ENCODE measurements around the gene SHROOM3.

SHROOM3 gene

DNA sequence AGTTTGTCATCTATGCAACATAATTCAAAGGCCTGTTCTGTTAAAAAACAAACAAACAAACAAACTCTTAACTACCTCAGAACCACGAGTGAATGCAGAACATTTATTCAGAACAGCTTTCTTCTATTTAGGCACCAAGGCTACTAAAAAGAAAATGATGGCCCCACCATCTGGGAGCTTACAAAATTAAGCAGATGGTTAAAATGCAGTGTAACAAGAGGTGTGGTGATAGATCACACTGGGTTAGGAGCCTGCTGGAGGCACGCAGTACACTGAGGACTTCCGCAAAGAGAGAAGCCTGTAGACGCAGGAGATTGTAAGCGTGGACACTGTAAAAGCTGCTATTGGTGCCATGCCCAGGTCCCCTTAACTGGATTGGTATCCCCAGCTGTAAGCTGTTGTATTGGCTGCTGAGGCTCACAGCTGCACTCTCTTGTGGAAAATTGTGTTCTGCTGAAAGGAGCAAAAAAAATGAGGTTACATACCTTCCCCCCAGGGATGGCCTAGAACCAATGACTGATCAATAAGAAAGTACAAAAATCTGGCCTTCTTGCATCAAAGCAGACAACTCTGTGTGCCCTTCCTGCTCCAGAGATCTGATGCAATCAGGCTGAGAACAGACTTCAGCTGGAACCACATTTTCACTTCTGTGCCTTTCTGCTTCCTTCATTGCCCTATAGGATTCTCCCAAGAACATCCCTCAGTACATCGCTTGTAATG, 60.0 kb downstream of the SHROOM3 start:
- DNase-seq: no peak

DNA sequence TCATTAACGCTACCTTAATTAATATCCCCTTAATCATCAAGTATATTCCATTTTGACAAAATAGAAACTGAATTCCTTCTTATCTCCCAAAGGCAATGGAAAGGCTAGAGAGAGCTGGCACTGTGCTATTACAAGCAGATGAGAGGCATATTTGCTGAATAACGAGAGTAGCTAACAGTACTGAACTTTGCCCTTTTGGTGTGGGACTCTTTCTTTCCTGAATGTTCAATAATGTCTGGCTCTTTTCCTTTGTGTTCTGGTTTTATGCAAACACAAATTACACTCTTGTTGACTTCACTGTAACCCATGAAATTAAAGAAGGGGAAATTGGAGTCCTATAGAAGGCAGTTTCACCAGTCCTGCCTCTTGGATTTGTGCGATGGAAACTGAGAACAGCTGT, 63.5 kb downstream of the SHROOM3 start:
- DNase-seq: no peak

DNA sequence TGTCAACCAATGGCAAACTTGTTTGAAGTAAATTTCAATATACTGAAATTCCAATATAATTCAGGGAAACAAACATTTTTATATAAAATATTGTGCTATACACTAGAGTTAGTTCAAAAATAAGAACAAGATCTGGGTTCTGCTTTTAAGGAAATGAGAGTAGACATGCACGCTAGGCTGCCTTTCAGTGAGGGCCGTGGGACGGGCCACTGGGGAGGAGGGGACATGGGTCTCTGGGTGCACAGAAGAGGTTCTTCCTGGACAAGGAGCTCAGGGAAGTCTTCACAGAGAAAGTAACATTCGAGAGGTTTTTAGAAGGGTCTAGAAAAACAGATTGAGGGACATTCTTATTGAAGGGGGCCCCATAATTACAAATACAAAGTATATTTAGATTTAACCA, 64.4 kb downstream of the SHROOM3 start:
- no peak for DNase-seq

DNA sequence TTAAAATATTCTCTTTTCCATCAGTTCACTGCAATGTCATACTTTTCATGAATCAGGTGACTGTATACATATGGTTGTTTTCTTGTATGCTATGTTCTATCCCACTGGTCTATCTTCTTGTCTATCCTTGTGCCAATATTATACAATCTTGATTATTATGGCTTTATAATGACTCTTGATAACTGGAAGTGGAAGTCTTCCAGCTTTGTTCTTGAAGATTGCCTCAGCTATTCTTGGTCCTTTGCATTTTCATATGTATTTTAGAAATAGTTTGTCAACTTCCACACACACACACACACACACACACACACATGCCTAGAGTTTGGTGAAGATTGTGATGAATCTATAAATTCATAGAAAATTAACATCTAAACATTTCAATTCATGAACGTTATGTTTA, 67.9 kb downstream of the SHROOM3 start:
- no peak for DNase-seq

DNA sequence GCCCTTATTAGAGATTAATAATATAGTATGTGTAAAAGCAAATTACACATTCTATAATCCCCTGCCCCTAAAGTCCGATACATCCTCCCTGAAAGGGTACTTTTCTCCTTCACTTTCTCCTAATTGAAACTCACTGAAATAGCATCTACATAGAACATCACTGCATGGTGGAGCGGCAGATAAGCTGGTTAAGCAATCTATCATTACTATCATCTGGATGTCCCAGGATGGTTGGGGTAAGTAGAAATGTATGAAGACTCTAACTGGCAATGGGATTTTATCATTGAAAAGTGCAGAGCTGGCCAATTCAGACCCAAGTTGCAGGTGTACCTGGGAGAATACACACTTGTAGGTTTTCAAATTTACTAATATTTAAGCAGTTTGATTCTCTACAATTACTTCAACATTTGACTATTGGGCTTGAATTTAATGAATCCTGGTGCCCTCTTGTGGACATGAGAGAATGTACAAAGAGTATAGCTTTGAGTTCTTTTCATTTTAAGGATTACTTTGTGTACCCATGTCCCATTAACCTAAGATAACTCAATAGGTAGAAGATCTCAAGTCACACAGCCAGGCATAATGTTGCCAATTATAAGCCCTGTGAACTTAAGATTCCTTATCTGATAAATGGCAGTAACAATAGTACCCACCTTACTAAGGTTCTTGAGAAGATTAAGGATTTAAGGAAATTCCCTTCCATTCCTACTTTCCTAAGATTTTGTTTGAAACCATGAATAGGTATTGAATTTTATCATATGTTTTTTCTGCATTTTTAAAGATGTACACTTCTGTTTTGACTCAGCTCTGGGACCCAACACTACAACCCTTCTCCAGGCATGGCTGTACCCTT, 69.8 kb downstream of the SHROOM3 start:
- DNase-seq: no peak

DNA sequence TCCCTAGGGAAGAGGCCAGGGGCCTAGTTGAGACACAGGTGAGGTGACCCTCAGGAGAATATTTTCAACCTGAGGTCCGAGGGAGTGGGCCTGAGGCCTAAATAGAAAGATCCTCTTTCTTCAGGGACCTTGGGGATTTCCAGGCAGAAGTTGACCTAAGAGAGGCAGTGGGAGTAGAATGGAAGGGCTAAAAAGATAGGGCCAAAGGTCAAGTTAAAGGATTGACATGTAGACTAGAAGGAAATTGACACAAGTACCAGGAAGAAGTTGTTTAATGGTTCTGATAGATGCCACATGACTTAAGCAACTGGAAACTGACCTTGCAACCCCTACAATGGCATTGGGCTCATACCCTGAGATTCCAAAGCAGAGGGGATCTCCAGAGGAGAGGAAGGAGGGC, 76.9 kb downstream of the SHROOM3 start:
- DNase-seq: no peak

DNA sequence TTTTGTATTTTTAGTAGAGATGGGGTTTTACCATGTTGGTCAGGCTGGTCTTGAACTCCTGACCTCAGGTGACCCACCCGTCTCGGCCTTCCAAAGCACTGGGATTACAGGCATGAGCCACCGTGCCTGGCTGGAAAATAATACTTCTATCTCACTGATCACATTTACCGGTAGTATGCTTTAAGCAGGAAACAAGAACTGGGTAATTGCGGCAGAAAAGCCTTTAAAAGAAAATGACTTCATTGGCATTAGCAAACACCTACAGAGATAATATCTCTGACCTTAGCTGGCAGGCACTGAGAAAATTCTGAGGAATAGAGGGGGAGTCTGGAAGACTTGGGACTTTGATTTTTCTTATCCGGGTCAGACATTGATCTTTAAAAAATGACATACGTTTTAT, 78.5 kb downstream of the SHROOM3 start:
- no peak for DNase-seq

DNA sequence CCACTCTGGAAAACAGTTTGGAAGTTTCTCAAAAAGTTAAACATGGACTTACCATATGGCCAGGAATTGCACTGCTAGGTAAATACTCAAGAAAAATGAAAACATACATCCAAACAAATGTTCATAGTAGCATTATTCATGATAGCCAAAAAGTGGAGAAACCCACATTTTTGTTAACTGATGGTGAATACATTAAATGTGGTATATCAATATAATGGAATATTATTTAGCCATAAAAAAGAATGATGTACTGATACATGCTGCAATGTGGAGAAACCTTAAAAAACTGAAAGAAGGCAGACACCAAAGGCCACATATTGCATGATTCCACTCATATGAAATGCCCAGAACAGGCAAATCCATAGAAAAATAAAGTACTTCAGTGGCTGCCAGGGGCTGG, 79.1 kb downstream of the SHROOM3 start:
- DNase-seq: no peak

DNA sequence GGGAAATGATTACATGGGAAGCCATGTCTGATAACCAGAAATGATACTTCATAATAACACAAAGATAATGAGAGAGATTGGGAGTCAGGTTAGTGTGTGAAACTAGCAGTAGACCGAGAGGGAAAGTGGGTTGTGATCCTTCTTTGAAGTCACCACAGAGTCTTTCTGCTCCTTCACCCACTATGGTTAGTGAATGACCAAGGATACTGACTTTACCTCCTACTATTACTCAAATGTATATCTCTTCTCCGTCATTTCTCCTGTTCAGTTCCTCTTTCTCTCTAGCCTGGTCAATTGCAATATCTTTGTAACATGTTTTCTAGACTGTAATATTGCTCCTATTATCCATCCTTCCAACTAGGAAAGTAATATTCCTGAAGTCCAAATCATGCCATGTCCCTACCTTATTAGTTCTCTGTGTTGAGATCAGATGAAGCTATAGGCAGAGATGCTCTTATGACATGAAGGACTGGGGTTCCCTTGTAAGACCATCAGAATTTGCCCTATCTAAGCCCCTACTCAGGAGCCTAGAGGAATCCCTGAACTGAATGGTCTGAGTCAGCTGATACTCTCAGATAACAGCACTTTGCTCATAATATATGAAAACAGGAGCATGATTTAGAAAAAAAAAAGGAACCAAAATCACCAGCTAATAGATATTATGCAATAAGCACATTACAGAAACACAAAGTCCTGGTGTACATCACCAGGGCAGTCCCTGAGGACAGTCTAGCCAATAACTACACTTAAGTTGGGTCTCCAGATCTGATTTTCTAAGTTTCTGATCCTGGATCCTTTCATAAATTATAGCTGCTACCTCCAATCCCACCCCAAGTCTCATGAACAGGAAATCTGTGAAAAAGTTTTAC, 81.2 kb downstream of the SHROOM3 start:
- no peak for DNase-seq

DNA sequence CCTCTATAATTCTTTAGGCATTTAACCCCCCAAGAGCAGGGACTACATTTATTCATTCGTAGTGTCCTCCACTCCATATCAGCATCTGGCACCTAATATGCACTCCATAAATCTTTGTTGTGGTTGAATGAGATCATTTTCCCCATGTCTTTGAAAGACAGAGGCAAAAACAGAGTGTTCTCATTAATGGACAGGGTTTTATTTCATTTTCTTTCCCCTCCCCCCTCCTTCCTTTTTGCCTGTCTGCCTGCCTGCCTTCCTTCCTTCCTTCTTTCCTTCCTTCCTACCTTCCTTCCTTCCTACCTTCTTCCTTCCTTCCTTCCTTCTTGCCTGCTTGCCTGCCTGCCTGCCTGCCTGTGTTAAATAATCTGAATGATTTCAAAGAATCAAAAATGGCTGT, 83.2 kb downstream of the SHROOM3 start:
- DNase-seq: no peak

DNA sequence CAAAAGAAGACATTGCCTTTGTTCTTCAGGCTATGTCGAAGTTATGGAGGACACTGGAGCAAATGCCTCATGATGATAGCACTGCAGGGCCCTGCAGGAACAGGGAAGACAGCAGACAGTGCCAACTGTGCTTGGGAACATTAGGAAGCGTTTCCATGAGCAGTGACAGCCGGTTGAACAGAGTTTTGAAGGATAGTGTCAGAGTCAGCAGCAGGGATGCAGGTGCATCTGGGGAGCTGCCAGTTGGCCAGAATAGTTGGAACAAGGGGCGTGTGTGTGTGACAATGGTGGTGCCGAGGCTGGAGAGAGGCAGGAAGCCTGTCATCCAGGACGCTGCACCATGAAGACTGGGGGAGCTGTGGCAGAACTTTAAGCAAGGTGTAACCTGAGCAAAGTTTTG, 88.6 kb downstream of the SHROOM3 start:
- no peak for DNase-seq

DNA sequence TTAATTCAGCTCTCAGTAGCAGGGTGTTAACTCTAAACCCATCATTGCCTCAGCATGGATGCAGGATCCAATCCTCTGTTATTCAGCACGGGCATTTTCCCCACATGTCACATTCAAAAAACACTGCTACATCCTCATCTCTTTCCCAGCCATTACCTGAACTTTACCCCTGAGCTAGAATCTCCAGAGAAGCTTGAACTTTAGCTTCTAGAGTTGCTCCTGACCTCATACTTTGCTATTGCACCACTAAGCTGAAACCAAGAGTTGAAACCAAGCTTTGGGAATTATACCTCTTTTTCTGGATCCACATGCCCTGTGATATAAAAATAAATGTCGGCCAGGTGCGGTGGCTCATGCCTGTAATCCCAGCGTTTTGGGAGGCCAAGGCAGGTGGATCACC, 90.7 kb downstream of the SHROOM3 start:
- no peak for DNase-seq

DNA sequence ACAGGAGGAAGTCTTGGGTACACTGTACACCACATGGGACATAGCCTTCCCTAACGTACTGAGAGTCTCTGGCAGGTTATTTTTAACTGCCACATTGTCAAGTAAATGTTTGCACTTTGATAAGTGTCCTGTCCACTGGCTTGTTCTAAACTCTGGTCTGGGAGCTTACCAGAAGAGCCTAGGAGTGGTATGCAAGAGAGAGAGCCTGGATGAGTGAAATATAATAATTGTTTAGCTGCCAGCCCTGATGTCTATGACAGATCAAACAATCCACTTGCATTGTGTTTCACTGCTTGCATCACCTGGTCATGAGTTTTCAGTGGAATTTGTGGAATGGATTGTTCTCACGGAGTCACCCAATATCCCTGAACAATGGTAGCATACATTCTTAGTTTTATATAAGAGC, 91.6 kb downstream of the SHROOM3 start:
- DNase-seq: no peak

DNA sequence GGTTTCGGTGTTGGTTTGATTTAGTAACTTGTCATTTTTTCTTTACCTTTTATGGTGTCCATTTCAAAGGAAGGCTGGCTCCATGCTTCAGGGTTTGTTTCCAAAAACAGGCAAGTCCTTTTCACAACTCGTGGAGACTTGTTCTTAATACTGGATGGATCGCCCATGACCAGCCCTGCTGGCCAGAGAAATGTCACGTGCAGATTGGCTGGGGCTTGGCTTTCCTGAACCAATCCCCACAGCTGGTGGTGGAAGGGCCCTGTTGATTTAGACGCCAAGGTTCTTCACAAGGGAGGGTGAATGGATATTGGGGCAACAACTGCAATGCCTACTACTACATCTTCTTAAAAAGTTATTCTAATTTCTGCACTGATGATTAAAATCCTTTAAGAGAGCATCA, 92.6 kb downstream of the SHROOM3 start:
- DNase-seq: no peak

DNA sequence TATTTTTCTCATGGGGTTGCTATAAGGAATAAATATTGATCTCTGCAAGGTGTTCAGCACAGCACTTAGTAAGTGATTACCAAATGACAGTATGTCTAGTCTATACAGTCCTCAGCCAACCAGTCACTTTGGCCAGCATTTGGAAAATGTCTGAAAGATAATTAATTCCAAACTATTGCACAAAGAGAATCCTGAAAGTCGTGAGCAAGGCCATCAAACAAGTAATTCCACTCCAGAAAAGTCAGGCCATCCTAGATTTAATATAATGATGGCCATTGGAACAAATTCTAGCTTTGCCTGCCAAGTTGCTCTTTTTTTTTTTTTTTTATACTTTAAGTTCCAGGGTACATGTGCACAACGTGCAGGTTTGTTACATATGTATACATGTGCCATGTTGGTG, 96.6 kb downstream of the SHROOM3 start:
- DNase-seq: no peak

DNA sequence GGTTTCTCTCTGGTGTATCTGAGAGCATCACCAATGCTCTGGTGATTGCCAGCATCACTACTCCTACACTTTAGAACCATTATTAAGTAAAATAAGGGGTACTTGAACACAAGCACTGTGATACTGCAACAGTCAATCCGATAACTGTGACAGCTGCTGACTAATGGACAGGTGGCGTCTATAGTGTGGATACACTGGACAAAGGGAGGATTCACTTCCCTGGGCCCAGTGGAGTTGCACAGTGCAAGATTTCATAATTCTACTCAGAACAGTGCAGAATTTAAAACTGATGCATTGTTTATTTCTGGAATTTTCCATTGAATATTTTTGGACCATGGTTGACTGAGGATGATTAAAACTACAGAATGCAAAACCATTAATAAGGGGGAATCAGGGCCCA, 97.8 kb downstream of the SHROOM3 start:
- no peak for DNase-seq

DNA sequence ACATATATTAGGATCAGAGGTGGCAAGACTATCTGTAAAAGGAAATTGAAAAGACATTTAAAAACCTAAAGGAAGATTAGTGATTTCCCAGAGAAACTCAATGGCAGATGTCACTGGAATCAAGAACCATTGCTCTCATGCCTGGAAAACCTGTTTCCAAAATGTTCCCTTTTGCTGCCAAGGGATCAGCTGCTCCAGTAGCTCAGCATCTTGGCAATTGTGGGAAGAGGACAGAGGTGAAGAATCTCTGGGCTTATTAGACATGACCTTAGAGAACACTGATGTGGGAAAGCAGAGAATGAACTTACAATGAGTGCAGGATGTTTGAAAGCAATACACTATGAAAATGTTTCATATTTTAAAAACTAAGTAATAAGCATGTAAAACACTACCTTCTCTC, 98.3 kb downstream of the SHROOM3 start:
- no peak for DNase-seq

DNA sequence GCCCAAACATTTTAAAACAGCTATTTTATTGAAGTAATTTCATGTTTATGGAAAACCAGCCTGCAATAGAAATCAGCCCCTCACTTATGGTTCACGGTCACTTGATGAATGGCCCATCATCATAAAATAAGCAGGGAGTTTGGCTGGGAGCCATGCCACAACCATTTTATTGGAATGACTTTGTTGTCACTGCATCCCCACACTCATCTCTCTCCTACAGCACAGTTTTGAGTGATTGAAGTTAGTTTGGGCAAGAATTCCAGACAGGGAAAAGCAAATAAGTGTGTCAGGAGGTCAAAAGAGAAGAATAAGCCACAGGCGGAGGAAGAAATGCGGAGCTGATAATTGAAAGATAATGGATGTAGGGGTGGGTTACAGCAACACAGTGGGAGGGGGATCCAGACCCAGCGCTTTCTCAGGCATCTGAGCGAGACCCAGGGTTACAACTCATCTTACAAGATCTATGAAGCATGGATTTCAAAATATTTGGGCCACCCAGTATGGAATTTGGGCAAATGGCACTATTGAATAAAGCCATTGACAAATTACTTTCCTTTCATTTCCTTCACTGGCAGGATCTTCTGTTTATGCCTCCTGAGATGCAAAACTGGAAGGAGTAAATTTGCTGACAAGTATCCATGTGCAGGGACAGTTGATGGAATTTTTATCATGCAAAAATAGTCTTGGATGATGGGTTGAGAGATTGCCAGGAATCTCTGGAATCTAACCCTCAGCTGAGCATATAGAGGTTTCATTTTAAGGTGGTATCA, 100.8 kb downstream of the SHROOM3 start:
- DNase-seq: no peak

DNA sequence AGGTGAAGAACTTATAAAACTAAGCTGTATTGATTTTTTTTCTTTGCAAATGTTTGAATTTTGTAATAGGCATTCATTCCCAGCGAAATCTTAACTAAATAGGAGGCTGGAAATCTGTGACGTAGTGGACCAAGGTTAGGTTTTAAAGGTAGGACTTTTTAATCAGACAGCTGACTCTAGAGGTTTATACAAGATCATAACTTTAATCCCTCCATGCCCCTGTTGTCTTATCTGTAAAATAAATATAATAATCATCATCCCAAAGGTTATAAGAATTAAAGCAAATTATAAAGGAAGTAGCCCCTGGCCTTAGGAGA, 101.3 kb downstream of the SHROOM3 start:
- no peak for DNase-seq

DNA sequence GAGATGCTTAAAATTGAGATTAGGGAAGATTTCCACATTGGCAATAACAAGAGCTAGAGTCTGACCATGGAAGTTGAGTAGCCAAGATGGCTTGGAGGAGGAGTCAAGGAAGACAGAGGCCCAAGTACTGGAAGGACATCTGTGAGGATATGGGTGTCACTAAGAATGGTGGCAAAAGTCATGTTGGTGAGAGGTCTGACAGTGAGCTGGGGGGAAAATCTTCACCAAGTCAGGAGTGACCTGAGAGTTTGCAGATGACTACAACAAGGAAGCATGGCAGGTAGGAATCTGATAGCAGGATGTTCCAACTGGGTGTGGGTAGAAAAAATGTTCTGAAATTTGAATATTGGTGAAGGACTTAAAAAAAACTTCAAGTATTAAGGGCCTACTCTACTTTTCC, 103.3 kb downstream of the SHROOM3 start:
- DNase-seq: no peak

DNA sequence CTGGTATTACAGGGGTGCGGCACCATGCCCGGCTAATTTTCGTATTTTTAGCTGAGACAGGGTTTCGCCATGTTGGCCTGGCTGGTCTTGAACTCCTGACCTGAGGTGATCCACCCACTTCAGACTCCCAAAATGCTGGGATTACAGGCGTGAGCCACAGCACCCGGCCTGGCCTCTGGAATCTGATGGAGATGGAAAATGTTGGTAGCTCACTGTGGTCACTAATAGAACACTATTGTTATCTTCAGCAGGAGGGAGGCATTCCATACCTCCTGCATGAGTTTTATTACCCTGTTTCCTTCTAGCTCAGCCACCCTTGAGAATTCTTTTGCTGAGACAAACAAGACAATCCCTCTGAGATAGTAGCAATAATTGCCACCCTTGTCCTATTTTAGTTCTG, 105.0 kb downstream of the SHROOM3 start:
- DNase-seq: no peak

DNA sequence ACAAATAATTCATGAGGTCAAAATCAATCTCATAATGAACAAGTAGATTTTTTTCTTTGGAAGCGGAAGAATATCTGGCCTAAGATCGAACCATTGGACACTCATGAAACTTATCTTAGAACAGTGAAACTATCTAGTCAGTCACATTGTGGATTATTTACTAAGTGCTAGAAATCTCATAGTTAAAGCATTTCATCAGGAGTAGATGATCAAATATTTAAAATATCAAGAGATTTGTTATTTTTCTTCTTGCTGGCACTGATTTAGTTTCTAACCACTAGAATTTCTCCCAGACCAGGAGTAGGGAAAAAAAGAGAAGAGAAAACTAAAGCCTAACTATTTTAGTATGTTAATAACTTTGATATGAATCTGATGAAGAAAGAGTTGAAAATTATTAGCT, 105.5 kb downstream of the SHROOM3 start:
- DNase-seq: no peak

DNA sequence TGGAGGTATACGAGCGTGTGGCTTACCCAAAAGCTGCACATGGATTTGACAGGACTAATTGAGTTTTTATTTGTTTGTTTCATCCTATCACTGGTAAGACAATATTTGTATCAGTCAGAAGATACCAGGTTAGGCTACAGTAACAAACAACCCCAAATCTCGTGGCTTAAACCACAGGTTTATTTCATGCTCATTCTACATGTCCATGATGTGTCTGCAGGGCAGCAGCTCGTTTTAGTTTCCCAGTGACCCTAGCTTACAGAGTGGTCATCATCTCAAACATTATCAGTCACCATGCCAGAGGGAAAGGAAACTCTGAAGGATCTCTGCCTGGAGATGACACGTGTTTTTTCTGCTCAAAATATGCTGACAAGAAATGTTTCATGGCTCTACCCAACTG, 108.3 kb downstream of the SHROOM3 start:
- no peak for DNase-seq

Measured in effector CD8-positive, alpha-beta T cell (primary cell).